H7 (cell line): ENCODE measurements around the gene SPATA21. TPM values are rescaled to one million over a fixed set of nuclear protein-coding genes. Genes with fewer than 3 reads are reported as not detected.
"Not testable (repeated sequence)": the region's sequence is repeated elsewhere in the genome, so short reads cannot be mapped to it uniquely, and the experiment has no call there.

Source experiments
- DNase-seq: peaks from one replicate; pipeline ENCODE4 v3.0.0; 2012
- H3K27me3 ChIP-seq: 2 replicates; pipeline ENCODE4 v1.6.0; 2011; ENCODE audit warnings: mild to moderate bottlenecking, low read length; ENCODE audit not compliant: control insufficient read depth, insufficient read depth
- H3K36me3 ChIP-seq: replicated peaks from 2 replicates; pipeline ENCODE4 v1.5.1; 2011; ENCODE audit warnings: low read length; ENCODE audit not compliant: control insufficient read depth, insufficient read depth
- H3K4me3 ChIP-seq: 2 replicates; pipeline ENCODE4 v1.5.1; 2011; ENCODE audit warnings: low read depth, mild to moderate bottlenecking, control low read depth, low read length, moderate library complexity; ENCODE audit not compliant: insufficient read depth
- total RNA-seq: library from RNA; depleted of rRNA; stranded (reverse); fragments of >200 nt; shearing (Covaris generic); gene quantifications from 2 replicates; pipeline ENCODE4 v1.2.3, GENCODE V29; 2014

SPATA21 gene
- total RNA-seq, 1 experiment from 2014 or later, result not detected

DNA sequence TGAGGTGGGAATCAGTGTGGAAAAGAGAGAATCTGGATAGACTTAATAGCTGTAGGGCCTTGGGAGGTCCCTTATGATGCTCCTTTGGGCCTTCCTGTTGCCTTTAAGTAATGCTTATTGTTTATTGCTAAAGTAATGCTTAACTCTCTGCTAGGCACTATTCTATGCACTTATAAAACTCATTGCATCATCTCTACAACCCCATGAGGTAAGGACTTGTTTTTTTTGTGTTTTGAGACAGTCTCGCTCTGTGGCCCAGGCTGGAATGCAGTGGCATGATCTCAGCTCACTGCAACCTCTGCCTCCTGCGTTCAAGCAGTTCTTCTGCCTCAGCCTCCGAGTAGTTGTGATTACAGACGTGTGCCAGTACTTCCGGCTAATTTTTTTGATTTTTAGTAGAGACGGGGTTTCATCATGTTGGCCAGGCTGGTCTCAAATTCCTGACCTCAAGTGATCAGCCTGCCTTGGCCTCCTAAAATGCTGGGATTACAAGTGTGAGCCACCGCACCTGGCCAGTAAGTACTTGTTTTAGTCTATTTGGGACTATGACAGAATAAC lies 25.6 kb upstream of the SPATA21 start:
- no peaks in the 10 kb centered on the region for H3K27me3 ChIP-seq
- H3K36me3 ChIP-seq, result peaks cover 10% of the 10 kb centered on the region
- no peak overlapping the region for H3K4me3 ChIP-seq
- DNase-seq, result no peak

DNA sequence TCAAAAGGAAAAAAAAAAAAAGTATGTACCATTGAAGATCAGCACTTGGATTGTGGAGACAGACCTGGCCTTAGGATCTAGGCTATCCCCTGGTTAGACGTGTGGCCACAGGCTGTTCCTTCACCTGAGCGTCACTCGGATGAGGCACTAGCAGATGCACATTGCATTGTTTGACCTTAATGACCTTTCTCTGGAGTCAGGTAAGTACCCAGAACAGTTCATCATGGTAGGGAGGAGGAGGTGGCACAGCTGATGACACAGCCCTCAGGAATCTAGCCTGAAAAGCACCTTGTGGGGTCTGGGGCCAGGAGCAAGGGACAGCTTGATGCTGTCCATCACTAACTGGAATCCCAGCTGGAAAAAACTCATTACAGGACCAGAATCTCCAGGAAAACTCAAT lies 24.5 kb upstream of the SPATA21 start:
- Histone ChIP-seq H3K27me3 (no peaks in the 10 kb centered on the region), H3K4me3 (no peak overlapping the region), H3K36me3 (peaks cover 11% of the 10 kb centered on the region)
- DNase-seq, result no peak

DNA sequence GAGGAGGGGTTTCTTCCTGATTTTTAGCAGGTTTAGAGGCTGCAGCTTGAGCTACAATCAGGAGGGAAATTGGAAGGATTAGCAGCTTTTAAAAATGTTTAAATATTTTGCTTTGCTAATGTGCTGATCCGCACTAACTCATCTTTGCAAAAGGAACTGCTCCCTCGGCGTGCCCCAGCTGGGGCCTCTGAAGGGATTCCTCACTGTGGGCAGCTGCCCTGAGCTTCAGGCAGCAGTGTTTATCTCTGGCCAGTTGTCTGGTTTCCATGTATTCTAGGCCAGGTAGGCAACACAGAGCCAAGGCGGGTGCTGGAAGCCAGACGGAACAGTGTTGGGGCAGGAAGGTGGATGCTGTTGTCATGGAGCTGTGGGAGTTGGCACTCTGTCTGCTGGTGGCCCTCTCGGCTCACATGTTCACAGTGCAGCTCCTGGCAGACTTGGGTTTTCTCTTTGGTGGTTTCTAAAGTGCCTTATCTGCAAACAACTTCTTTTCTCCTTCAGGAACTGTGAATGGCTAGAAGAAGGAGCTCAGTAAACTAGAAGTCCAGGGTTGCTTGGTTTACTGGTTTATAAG lies 22.2 kb upstream of the SPATA21 start:
- peaks cover 14% of the 10 kb centered on the region for H3K36me3 ChIP-seq
- DNase-seq, result no peak
- H3K4me3 ChIP-seq, result no peak overlapping the region
- no peaks in the 10 kb centered on the region for H3K27me3 ChIP-seq

DNA sequence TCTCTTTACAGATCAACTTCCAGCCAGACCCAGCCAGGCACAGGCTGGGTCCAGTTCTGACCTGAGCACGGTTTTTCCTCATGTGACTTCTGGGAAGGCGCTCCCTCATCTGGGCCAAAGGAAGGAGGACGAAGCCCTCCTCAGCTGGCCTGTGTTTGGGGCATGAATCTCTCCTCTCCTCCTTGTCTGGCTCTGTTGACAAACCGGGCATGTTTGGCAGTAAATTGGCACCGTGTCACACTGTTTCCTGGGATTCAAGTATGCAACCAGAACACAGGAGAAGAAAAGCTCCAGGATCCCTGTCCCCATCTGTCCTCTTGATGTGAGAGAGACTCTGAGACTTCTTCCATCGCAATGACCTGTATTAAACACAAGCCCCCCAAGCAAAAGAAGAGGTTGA lies 21.6 kb upstream of the SPATA21 start:
- H3K27me3 ChIP-seq, result no peaks in the 10 kb centered on the region
- DNase-seq, result no peak
- H3K4me3 ChIP-seq, result no peak overlapping the region
- peaks cover 14% of the 10 kb centered on the region for H3K36me3 ChIP-seq

DNA sequence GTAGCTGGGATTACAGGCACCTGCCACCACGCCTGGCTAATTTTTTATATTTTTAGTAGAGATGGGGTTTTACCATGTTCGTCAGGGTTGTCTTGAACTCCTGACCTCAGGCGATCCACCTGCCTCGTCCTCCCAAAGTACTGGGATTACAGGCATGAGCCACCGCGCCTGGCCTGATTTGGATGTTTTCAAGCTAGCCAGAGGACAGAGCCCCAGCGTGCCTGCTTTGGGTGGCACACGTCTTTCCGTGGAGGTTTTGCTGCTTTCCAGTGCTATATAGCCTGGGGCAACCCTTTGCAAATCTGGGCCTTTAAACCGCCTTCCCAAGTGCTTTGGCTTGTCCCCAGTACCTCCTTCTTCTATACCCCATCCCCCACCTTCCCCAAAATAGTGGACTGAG lies 18.9 kb upstream of the SPATA21 start:
- peaks cover 15% of the 10 kb centered on the region for H3K36me3 ChIP-seq

DNA sequence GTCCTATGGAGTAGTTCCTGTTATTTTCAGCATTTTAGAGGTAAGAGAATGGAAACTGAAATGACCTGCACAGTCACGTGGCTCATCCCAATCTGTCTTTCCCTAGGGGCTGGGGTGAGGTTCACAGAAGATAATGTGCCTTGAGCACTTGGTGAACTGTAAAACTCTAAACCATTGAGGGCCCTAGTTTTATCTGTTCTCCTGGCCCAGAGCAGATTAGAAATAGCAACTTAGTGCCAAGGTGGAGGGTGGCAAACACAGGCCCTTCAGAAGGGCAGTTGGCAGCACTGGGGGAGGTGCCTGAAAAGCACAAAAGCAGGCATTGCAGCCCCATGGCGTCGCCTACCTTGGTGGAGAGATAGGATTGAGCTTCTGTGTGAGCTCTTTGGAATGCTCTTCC lies 17.7 kb upstream of the SPATA21 start:
- H3K36me3 ChIP-seq, result peaks cover 17% of the 10 kb centered on the region
- not testable (repeated sequence) for H3K27me3 ChIP-seq, DNase-seq, H3K4me3 ChIP-seq

More for the DNA sequence above, 18.9 kb upstream of the SPATA21 start:
- not testable (repeated sequence) for DNase-seq, H3K27me3 ChIP-seq, H3K4me3 ChIP-seq

DNA sequence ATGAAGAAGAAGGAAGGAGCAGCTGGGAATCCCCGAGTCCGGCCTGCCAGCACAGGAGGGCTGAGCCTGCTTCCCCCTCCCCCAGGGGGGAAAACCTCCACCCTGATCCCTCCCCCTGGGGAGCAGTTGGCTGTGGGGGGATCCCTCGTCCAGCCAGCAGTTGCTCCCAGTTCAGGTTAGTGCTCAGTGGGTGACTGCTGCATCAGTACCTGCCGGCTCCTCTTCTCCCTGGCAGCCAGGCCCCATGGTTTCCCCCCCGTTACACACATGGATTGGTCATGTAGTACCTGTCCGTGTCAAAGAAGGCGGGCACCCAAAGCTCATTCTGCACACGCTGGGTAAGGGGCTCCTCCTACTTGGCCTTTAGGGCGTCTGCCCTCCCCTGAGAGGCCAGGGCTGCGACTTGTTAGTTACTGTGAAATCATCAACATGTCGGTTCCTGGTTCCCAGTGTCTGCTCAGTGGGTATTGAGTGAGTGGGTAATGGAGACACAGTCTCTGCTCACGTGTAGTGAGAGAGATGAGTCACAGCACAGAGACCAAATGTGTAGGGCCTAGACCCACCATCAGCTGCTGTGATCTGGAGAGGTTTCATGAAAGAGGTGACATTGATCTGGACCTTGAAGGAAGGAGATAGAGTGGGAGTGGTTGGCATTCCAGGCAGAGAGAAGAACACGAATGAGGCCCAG lies 14.8 kb upstream of the SPATA21 start:
- Histone ChIP-seq H3K27me3 (no peaks in the 10 kb centered on the region), H3K36me3 (peaks cover 22% of the 10 kb centered on the region), H3K4me3 (no peak overlapping the region)
- DNase-seq, result no peak

DNA sequence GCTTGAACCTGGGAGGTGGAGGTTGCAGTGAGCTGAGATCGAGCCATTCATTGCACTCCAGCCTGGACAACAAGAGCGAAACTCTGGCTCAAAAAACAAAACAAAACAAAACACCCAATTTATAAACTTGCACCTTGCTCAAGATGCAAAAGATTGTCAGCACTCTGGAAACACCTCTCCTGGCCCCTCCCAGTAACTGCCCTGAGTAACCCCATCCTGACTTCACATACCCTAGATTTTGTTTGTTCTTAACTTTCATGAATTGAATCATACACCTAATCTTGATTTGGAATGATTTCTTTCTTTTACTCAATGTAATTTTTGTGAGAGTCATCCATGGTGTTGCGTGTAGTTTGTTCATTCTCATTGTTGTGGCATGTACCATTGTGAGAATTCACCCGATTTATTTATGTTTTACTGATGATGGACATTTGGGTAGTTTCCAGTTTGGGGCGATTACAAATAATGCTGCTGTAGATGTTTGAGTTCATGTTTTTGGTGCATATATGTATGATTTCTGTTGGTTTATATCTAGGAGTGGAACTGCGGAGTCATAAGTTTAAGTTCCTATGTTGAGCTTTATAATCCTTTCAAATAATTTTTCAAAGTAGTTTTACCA lies 13.7 kb upstream of the SPATA21 start:
- Histone ChIP-seq H3K36me3 (peaks cover 19% of the 10 kb centered on the region), H3K4me3 (no peak overlapping the region), H3K27me3 (no peaks in the 10 kb centered on the region)
- DNase-seq, result no peak

DNA sequence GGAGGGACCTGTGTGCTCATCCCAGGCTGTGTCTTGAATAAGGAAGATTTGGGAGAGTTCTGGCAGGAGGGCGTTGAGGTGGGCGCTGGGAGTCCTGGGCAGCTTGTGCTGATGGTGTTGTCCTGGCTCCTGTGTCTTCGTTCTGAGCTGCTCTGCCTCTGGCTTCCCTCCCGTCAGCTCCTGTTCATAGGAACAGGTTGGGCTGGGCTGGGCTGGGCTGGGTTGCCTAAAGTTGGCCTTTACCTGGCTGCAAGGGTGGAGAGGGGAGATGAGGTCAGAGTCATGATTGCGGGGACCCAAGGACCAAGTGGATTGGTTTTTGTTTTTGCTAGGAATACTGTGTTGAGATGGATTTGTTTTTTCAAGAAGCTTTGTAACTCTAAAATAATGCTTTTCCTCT lies 12.4 kb upstream of the SPATA21 start:
- H3K27me3 ChIP-seq, result no peaks in the 10 kb centered on the region
- peaks cover 21% of the 10 kb centered on the region for H3K36me3 ChIP-seq
- no peak overlapping the region for H3K4me3 ChIP-seq
- DNase-seq, result no peak

DNA sequence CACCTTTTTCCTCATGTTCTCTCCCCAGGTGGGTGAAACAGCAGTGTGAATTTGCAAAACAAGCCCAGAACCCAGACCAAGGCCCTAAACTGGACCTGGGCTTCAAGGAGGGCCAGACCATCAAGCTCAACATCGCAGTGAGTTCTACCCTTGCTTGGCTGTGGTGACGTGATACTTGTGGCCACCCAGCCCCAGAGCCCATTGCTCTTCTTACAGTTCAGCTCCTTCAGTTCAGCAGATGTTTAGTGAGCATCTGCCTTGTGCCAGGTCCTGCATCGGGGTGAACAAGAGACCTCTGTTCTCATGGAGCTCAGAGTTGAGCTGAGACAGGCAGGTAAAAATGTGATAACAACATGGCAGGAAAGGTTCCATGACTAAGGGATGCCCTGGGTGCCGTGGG lies 11.8 kb upstream of the SPATA21 start:
- no peak for DNase-seq
- Histone ChIP-seq H3K4me3 (no peak overlapping the region), H3K36me3 (peaks cover 24% of the 10 kb centered on the region), H3K27me3 (no peaks in the 10 kb centered on the region)

DNA sequence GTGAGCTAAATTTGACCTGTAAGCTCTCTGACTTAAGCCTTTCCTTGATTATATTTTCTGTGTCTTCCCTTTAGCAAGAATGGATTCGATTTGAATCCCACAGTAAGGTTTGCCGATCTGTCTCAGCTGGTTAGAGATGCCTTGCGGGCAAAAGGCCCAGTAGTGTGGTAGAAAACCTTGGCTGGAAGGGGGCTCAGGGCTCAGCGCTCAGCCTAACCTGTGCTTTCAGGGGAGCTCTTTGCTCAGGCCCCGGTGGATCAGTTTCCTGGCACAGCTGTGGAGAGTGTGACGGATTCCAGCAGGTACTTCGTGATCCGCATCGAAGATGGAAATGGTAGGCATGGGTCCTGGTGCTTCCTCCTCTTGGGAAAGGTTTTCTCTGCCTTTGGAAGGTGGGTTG lies 10.4 kb upstream of the SPATA21 start:
- no peaks in the 10 kb centered on the region for H3K27me3 ChIP-seq
- H3K4me3 ChIP-seq, result no peak overlapping the region
- no peak for DNase-seq
- peaks cover 28% of the 10 kb centered on the region for H3K36me3 ChIP-seq

DNA sequence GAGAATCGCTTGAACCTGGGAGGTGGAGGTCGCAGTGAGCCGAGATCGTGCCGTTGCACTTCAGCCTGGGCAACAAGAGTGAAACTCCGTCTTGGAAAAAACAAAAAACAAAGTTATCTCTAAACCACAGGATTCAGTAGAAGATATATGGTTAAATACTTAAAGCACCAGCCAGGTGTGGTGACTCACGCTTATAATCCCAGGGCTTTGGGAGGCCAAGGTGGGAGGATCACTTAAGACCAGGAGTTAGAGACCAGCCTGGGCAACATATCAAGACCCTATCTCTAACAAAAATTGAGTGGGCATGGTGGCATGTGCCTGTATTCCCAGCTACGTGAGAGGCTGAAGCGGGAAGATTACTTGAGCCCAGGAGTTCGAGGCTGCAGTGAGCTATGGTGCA lies 8.9 kb upstream of the SPATA21 start:
- Histone ChIP-seq H3K36me3 (peaks cover 26% of the 10 kb centered on the region), H3K27me3 (no peaks in the 10 kb centered on the region), H3K4me3 (no peak overlapping the region)
- DNase-seq, result no peak

DNA sequence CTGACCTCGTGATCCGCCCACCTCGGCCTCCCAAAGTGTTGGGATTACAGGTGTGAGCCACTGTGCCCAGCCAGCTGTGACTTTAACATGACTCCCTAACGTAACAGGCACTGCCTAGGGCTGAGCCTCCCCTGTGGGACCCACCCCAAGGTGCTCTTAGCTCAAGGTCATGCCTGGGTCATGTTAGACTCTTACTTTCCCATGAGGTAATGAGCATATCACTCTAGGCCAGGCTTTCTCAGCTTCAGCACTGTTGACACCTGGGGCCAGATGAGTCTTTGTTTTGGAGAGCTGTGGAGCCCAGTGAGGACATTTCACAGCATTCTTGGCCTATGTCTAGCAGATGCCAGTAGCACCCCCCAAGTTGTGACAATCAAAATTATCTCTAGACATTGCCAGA lies 7.8 kb upstream of the SPATA21 start:
- Histone ChIP-seq H3K27me3 (no peaks in the 10 kb centered on the region), H3K4me3 (no peak overlapping the region), H3K36me3 (peaks cover 25% of the 10 kb centered on the region)
- no peak for DNase-seq

DNA sequence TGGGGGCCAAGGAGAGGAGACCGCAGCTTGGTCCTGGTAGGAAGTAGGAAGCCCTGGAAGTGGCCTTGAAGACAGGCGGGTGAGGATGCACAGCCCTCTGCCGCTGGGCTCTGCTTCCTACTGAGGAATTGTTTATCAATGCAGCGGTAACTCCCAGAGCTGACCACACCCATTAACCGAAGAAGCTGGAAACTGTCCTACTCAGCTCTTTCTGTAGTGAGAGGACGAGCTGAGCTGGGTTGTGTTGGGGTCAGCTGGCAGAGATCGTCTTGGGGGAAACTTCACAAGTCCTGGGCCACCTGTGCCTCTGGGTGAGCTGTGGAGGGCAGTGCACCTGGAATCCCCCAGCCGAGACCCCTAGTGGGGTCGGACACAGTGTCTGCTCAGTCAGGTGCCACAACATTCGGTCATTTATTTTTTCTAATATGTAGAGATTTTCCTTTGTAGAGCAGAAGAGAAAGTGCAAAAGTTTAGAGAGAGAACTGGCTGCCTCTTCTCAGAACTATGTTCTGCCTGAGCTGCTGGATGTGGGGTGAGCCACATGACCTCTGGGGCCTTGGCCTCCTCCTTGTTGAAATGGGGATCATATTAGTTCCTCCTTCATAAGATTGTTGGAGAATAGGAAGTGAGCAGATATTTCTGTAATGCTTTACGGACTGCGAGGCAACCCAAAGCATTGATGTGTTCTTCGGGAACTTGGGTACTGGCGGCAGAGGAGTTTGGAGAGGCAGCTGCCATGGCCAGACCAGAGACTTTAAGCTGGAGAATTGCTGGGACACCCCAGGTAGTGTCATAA lies 6.9 kb upstream of the SPATA21 start:
- H3K4me3 ChIP-seq, result no peak overlapping the region
- peaks cover 20% of the 10 kb centered on the region for H3K36me3 ChIP-seq
- H3K27me3 ChIP-seq, result no peaks in the 10 kb centered on the region
- no peak for DNase-seq
